Inflammatory macrophage (primary cell): ENCODE measurements around the gene TBC1D8B.
A peak's percentile ranks its signal among the peaks of the same experiment; 100 is the strongest.
"Not testable (repeated sequence)": the region's sequence is repeated elsewhere in the genome, so short reads cannot be mapped to it uniquely, and the experiment has no call there.

Source experiments
- DNase-seq, 2 donors: peaks; one replicate each; pipeline ENCODE4 v3.0.0-alpha.2; 2020 to 2022
- total RNA-seq, 18 experiments: gene quantifications; one replicate each; lab custom pipeline; 2026; ENCODE audit warnings: mixed read lengths in 6 of 18, inconsistent platforms in 2 of 18; lab: John Stamatoyannopoulos, UW

TBC1D8B gene
- 0.20 to 4.1 (median 2.1) reads per million in 18 experiments for total RNA-seq

DNA sequence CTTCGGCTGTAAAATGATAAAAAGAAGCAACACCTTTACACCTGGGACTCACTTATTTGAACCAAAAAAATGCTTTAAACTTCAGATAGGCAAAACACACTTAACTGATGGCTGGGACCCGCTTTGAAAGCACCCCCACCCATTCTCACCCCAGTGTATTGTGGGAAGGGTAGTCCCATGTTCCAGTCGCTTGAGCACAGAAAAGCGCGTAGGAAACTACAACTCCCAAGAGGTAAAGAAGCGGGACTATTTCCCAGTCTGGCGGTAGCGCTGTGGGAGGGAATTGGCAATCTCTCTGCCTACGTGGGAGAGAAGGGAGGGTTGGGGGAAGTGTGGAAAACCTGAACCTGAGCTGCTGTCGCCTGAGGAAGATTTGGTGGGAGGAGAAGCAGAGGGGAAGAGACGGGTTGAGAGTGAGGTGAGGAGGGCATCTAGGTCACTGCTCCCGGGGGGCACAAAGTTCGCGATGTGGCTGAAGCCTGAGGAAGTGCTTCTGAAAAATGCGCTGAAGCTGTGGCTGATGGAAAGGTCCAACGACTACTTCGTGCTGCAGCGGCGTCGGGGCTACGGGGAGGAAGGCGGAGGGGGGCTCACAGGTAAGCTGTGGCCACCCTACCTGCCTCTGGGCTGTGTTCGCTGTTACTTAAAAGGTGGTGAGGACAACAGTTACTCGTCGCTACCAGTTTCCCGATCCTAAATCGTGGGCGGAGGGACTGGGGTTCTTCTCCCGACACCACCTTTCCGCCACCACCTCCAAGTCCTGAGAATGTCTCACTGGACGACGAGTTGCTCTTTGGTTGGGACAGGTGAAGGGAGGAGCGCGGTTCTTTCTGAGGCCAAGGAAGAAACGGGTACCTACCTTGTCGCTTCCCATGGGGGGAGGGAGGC is at the start of gene TBC1D8B:
Gene TBC1D8B (plus strand): TSS at position 286 of the 888 bp plus-strand sequence. CDS start 181 bp downstream, at position 467.
- peak; percentile 65 to 79 for DNase-seq

DNA sequence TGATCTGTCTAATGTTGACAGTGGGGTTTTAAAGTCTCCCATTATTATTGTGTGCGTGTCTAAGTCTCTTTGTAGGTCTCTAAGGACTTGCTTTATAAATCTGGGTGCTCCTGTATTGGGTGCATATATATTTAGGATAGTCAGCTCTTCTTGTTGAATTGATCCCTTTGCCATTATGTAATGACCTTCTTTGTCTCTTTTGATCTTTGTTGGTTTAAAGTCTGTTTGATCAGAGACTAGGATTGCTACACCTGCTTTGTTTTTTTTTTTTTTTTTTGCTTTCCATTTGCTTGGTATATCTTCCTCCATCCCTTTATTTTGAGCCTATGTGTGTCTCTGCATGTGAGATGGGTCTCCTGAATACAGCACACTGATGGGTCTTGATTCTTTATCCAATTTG is 33.2 kb upstream of the TBC1D8B start:
- not testable (repeated sequence) for DNase-seq

DNA sequence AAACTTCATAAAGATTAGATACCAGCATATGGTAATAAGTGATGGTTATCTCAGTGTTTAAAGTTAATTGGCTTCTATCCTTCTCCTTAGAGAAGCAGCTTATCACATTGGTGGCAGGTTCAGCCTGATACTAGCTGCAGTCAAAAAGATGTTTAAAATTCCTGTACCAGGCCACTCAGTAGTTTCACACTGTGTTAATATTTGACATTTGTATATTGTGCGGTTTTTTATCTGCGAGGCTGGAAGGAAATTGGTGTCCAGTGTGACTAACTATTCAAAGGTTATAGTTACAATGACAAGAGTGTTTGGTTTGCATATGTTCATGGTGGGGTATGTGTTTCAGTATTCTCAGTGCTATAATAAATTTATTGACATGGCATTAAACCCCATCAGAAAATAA is 27.5 kb upstream of the TBC1D8B start:
- DNase-seq: no peak

DNA sequence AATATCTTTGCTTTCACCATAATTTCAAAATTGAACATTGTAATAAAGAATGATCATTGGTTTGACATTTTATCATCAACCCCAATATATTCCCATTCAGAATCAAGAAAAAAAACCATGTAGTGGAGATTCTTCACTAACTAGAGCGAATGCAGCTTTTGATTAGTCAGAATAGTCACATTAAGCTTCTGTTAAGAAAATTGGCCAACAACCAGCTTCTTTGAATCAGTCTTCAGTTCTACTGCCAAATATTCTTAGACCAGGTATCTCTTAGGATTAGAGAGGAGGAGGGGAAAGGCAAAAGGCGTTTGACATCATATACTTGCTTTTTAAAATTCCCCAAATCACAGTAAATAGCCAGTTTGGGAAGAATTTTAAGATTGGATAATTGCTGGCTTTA is 22.2 kb upstream of the TBC1D8B start:
- no peak for DNase-seq

DNA sequence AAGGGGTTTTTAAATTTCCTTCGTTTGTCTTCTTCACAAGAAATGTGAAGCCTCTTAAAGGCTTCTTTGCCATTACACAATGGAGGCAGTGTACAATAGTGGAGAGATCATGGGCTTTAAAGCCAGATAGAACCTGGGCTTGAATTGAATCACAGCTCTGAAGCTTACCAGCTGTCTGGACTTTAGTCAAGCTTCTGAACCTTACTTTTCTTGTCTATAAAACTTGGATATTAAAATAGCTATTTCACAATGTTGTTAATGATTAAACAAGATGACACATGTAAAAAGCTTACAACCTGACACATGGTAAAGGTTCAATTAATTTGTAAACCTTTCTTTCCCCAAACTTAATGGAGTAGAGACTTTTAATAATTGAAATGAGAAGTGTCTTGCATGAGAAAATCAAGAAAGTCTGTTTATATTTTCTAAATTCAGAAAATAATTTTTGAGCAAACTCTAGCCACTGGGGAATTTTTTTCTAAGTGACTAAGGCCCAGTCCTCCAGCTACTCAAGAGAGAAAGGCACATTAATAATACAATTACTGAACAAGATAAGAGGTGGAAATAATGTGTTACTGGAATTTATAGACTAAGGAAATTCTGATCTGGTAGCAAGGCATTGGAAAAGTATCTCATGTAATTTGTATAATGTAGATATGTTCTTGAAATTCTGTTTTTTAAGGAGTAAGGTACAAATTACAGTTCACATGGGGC is 21.7 kb upstream of the TBC1D8B start:
- DNase-seq: no peak

DNA sequence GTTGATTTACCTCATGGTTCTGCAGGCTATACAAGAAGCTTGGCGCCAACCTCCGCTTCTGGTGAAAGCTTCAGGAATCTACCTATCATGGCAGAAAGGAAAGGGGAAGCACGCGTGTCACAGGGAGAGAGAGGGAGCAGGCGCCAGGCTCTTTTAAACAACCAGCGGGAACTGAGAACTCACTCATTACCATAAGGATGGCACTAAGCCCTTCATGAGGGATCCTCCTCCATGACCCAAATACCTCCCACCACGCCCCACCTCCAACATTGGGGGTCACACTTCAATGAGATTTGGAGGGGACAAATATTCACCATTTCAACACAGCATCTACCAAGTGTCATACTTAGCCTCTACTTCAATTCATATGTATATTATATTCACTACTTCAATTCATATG is 18.8 kb upstream of the TBC1D8B start:
- DNase-seq: no peak

DNA sequence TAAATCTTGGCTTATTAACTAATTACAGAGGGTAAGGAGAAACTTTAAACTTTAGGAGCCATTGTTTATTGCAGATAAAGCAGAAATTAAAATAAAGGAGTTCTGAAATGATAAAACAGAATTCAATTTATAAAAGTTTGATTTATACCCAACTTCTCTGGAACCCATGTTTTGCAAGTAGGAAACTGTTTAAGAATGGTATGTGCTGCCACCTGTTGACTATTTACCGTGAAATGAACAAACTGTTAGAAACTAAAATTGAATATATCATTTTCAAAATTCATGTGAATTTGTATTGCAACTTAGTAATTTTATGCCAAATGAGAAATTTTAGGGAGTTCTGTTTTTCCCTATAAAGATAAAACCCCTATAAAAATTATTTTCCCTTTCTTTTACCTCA is 11.0 kb upstream of the TBC1D8B start:
- no peak for DNase-seq

DNA sequence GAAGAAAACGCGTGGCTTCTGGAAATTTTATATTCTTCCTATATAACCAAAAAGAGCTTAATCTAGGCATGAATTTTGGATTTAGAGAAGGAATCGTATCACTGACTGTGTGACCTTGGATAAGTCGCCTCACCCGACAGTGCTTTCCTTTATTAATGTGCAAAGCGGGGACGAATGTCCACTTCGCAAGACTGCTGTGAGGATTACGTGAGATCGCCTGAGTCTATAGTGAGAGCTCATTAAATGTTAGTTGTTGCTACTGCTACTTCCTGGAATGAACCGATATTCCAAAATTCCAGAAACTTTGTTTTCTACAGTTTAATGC is 448 bp upstream of the TBC1D8B start:
- peak in 1 of 2 donors; percentile 1 for DNase-seq

DNA sequence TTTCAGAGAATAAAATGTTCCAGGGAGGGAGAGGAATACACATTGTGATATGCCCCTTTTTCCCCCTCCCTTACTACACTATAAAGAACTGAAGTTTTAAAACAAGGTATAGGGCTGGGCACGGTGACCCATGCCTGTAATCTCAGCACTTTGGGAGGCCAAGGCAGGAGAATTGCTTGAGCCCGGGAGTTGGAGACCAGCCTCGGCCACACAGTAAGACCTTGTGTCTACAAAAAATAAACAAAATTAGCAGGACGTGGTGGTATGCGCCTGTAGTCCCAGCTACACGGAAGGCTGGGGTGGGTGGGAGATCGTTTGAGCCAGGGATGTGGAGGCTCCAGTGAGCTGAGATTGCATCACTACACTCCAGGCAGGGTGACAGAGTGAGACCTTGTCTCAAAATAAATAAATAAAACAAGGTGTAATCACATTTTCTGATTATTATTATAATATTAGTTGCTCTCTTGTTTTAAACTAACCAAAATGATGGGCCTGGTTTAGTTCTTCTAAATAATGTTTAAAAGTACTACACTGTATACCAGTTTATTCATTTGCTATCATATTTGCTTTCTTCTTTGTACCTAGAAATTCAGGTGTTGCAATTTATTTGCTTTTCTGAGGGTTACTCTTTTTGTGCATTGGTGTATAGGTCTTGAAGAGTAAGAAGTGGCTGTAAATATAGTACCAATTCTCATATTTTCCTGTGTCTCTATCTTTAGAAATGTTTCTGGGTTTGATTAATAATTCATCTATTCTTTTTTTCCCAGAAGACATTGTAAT is 8.8 kb downstream of the TBC1D8B start:
- DNase-seq: no peak

DNA sequence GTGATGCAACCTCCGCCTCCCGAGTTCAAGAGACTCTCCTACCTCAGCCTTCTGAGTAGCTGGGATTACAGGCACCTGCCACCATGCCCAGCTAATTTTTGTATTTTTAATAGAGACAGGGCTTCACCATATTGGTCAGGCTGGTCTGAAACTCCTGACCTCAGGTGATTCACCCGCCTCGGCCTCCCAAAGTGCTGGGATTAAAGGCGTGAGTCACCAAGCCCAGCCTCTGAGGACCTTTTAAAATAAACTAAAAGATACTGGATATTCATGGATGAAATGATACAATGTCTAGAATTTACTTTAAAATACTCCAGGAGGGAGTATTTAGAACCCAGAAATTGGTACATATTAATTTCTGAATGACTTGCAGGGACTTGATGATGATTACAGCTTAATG is 10.5 kb downstream of the TBC1D8B start:
- DNase-seq: not testable (repeated sequence)

DNA sequence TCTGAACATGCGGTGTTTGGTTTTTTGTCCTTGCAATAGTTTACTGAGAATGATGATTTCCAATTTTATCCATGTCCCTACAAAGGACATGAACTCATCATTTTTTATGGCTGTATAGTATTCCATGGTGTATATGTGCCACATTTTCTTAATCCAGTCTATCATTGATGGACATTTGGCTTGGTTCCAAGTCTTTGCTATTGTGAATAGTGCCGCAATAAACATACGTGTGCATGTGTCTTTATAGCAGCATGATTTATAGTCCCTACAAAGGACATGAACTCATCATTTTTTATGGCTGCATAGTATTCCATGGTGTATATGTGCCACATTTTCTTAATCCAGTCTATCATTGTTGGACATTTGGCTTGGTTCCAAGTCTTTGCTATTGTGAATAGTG is 11.6 kb downstream of the TBC1D8B start:
- DNase-seq: not testable (repeated sequence)

DNA sequence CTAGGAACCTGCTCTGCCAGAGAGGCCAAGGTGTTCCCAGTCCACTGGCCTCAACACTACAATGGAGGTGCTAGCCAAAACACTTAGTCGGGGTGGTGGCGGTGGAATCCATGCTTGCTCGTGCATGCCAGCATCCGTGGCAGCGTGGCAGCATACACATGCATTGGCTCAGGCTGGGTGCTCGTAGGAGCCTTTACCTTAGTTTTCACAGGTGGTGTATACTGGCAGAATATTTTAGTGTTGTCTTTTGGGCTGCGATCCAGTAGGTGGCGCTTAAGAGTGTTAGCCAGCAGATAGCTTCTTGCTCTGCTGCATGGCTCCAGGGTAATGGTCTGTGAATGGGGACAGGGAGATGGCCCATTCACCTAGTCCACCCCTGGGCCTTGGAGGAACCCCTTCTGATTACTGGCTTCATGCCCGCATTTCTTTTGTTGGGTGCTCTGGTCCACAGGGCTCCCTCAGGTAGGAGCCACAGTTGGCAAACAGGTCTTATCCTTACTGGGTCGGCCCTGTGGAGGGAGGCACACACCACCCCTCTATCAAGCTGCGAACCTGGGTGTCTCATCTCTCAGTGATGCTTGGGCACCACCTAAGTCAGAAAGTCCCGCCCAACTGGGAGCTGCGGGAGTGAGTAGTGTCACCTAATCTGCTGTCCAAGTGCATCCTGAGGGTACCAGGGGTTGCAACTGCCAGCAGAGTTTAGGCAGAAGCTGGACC is 60.7 kb downstream of the TBC1D8B start:
- DNase-seq: peak in 1 of 2 donors; percentile 11

DNA sequence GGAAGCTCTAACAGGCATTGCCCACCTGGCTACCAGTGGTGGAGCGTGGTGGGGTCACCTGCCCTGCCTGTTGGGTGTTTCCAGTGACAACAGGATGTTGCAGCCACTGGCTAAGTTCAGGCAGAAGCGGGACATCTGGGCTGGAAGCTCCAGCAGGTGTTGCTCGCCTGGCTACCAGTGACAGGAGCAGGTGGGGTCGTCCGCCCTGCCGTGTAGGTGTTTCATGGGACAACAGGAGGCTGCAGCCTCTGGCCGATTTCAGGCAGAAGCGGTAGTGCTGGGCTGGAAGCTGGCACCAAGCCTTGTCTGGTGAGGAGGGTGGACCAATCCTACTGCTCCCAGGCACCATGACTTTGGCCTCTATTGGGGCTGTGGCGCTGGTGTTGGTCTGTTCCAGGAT is 61.2 kb downstream of the TBC1D8B start:
- no peak for DNase-seq

DNA sequence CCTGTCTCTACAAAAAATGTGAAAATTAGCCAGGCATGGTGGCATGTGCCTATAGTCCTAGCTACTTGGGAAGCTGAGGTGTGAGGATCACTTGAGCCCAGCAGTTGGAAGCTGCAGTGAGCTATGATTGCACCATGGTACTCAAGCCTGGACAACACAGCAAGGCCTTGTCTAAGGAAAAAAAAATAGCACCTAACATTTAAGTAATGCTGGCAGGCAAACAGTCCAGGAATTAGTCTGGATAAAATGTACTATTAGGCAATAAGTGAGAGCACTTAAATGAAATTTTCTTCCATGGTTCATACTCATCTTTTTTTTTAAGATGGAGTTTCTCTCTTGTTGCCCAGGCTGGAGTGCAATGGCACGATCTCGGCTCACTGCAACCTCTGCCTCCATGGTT is 70.3 kb downstream of the TBC1D8B start:
- not testable (repeated sequence) for DNase-seq

DNA sequence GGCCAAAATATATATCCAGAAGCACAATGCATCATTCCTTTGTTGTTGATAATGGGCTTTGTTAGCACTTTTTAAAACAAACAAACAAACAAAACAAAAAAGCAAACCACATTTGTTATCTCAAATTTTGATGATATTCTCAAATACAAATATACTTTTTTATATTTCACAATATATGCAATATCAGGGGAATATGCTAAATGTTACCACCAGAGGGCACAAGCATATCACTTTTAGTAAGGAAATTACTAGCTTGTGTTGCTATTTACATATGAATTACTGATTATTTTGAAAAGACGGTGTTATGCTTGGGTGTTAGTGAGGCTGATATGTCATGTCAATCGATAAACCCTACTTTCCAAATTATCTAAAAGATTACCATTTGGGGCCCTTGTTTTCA is 71.6 kb downstream of the TBC1D8B start:
- peak; percentile 0 to 43 for DNase-seq

DNA sequence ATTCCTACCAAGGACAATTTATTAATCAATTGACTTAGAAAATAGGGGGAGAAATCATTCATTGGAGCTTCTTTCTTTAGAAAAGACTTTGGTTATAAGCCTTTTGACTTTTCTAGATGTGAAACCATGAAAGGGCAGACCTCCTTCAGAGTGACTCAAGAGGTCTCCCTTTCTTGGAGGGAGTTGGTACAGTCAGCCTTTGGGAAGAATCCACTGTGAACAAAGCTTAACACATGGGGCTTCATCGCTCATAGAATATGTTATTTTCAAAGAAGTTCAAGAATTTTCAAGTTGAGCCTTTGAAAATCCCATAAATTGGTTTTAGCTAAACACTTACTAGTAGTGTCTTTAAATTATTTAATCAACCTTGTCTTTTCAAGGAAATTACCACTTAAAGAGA is 72.7 kb downstream of the TBC1D8B start:
- DNase-seq: no peak

DNA sequence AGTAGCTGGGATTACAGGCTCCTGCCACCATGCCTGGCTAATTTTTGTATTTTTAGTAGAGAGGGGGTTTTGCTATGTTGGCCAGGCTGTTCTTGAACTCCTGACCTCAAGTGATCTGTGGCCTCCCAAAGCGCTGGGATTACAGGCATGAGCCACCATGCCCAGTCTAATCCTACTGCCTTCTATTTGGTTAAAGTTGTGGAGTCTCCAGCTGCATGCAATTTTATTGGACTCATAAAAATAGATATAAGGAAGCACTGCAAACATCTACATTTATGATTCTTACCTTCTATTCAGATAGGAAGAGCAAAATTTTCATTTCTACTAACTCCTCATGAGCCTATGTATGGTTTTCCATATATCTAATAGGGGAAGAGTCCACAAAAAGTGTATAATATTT is 87.0 kb downstream of the TBC1D8B start:
- DNase-seq: no peak

DNA sequence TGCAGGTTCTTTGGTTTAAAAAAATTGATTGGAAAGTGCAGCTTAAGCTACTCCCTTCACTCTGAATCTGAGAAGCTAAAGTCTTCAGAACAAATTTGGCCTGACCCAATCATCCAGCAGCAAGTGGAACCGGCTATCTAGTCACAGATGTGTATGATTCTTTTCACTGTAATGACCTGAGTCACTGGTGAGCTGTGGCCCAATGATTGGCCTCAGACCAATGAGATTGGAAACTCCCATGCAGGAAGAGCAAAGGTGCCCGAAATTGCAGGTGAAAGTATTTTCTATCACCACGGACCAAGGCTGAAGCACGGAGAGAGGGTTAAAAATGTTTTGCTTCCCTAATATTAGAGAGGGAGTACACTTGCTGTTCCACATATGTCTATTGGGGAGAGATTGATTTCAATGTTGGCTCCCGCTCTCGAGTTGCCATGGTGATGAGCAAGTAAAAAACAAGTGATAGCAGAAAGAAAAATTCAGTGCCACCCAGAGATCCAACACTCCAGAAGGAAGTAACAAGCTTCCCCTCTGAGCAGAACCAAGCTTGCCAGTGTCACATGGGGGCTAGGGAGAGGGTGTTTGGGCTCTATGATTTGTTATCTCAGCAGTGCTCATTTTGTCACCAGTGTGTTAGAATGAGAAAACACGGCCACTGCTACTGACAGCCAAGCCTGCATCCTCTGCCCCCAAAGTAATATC is 89.4 kb downstream of the TBC1D8B start:
- DNase-seq: no peak

DNA sequence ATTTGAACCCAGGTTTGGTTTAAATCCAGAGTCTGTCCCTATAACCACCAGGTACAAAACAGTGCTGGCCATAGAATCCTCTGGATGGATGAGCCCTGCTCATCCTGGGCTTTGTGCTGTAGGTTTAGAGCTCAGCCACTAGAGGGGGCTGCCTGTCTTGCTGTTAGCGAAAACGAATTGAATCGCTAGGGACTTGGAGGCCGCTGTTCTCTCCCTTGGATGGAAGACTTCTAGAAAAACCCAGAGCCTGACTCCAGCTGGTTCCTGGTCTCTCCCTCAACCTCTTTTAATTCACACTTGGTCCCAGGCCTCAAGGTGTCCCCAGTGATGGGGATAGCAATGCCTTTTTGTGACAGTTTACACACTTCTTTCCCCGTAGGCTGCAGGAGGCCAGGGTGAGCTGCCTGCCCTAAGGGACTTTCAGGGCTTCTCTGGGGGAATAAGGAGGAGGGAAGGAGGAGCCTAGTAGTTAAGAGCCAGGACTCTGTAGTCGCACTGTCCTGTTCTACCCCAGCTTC is 92.0 kb downstream of the TBC1D8B start:
- DNase-seq: peak; percentile 22 to 47

DNA sequence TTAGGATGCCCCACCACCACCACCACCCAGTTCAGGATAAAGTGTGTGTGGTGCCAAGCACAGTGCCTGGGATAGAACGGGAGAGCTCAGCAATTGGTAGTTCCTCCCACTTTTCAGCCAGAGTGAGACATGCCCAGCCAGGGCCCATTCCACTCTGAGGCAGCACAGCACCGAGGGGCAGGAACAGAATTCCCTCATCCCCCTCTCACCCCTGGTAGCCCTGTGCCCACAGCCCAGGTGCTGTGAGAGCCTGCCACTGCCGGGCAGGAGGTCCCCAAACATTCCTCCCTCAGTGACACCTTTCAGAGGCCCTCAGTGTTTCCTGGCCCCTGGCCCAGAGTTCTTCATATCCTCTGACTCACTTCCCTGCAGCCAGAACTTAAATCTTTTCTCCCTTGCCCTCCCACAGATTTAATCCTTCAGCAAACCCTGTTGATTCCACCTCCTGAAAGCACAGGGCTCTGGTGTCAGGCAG is 92.5 kb downstream of the TBC1D8B start:
- no peak for DNase-seq

DNA sequence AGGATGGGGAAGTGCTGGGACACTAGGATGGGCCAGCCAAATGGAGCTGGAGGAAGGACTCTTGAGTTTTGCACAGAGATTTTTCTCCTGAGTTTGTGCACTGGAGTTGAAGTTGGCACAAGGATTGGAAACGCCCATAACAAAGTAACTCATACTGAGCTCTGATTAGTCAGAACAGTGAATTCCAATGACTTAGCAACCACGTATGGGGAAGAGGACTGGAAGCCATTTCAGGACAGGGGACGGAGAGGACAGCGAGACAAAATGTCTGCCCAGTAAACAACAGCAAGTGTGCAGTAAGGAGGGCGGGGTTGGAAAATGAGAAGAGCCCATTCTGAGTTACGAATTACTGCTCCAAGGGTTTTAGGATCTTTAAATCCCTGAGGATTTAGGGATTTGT is 94.8 kb downstream of the TBC1D8B start:
- no peak for DNase-seq
